ENCODE results near the gene TAL1. TPM values are rescaled to one million over a fixed set of nuclear protein-coding genes. Genes with fewer than 3 reads are reported as not detected.

TAL1 gene
- total RNA-seq, 2 experiments from 2014 or later: not detected

DNA sequence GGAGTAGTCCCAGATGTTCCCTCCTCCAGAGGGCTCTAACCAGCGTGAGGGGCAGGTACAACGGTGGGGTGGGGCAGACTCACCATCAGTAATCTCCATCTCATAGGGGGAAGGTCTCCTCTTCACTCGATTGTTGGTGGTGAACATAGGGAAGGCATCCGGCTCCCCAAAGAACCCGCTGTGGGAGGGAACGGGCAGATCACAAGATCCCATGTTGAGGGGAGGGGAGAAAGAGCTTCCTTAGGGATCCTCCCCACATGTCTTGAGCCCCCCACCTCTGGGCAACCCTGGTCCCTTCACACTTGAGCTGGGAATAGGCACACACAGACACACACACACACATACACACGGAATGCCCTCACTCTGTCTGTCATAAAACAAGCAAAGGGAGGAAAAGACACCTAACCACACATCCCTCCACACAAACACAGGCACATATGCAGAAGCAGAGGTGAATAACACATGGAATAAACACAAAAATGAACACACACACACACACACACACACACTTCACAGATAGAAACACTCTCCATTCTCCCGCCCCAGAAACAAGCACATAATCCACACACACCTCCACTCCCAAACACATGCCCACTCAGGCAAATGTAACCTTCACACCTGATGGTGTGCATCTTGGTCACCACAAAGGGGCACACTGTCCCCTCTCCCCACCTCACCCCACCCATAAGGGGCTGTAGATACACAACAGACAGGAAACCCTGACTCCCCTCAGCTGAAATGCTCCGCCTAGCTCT, 7.9 kb downstream of the TAL1 start:
- TF ChIP-seq, protein P1, sequence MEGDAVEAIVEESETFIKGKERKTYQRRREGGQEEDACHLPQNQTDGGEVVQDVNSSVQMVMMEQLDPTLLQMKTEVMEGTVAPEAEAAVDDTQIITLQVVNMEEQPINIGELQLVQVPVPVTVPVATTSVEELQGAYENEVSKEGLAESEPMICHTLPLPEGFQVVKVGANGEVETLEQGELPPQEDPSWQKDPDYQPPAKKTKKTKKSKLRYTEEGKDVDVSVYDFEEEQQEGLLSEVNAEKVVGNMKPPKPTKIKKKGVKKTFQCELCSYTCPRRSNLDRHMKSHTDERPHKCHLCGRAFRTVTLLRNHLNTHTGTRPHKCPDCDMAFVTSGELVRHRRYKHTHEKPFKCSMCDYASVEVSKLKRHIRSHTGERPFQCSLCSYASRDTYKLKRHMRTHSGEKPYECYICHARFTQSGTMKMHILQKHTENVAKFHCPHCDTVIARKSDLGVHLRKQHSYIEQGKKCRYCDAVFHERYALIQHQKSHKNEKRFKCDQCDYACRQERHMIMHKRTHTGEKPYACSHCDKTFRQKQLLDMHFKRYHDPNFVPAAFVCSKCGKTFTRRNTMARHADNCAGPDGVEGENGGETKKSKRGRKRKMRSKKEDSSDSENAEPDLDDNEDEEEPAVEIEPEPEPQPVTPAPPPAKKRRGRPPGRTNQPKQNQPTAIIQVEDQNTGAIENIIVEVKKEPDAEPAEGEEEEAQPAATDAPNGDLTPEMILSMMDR (IDR thresholded peaks at IDR 0.05): no peak
- DNase-seq: no peak
- no peak for ATAC-seq
- ChIA-PET POLR2A (no interaction called here), CTCF (interaction anchor here (0.9 kb wide), 1 partner anchor 31 kb away, joined by 3 read pairs; no protein-coding TSS in a partner anchor)
- no peaks in the 10 kb centered on the region for H3K4me1 Mint-ChIP-seq (ENCODE audit: low read depth)
- H3K27me3 Mint-ChIP-seq: peaks cover 36% of the 10 kb centered on the region
- no peak overlapping the region for H3K27ac Mint-ChIP-seq
- H3K36me3 Mint-ChIP-seq (ENCODE audit: low read depth): no peaks in the 10 kb centered on the region
- no peaks in the 10 kb centered on the region for H3K9me3 Mint-ChIP-seq
- no peak overlapping the region for H3K4me3 Mint-ChIP-seq
- intact Hi-C loops (cut with micrococcal nuclease): no loop called here

DNA sequence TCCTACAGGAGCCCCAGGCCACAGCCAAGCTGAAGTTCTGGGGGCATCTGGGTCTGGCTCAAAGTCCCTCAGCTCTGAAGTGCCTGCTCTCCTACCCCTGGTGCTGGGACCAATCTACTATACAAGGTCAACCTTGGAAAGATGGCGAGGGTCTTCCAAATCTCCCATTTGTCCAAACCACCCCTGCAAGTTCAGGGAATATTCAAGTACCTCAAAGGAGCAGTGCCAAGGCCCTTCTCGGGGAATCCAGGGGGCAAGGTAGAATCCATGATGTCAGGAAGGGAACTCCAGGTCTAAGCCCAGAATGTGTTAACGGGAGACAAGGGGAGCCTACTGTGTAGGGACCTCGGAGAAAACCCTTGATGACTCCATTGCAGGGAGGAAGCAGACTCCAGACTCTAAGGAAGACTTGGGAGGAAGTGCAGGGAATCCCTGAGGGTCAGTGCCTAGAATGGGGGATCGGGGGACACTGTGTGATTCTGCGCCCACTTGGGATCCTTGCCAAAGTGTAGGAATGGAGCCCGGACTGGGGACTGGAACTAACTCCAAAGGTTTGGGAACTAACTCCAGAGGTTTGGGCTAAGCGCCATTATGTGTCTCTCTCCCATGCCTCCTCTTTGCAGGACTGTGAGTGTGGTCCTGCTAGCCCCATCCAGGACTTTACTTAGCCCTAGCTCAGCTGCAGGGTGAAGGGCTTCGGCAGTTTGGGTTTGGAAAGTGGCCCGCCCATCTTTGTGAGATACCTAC, 8.7 kb downstream of the TAL1 start:
- intact Hi-C loops (cut with micrococcal nuclease): no loop called here
- TF ChIP-seq, protein P1 (IDR thresholded peaks at IDR 0.05): no peak
- no peak for DNase-seq
- Mint-ChIP-seq H3K4me3 (no peak overlapping the region), H3K27me3 (peaks cover 29% of the 10 kb centered on the region), H3K4me1 (ENCODE audit: low read depth) (no peaks in the 10 kb centered on the region), H3K27ac (no peak overlapping the region), H3K36me3 (ENCODE audit: low read depth) (no peaks in the 10 kb centered on the region), H3K9me3 (no peaks in the 10 kb centered on the region)
- CTCF ChIA-PET: interaction anchor here (0.9 kb wide), 1 partner anchor 31 kb away, joined by 3 read pairs; no protein-coding TSS in a partner anchor
- POLR2A ChIA-PET: no interaction called here
- ATAC-seq: no peak

DNA sequence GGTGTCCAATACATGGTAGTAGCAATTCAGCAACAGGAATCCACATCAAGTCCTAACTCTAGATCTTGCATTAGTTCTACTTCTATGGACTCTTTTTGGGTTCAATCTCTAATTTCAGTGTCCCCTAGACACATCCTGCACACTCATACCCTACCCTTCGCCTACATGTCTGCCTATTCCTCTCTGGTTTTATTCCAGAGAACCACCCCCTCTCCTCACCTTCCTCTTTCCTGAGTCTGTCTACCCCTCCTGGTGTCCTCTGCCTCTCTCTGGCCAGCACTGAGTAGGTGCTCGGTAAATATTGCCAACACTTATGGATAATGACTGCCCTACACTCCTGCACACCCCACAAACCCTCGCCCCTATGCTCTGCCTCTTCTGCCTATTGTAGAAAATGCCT, 9.5 kb downstream of the TAL1 start:
- intact Hi-C loops (cut with micrococcal nuclease): no loop called here
- TF ChIP-seq, protein P1 (IDR thresholded peaks at IDR 0.05): no peak
- CTCF ChIA-PET: no interaction called here
- H3K27ac Mint-ChIP-seq: no peak overlapping the region
- H3K27me3 Mint-ChIP-seq: peaks cover 20% of the 10 kb centered on the region
- H3K36me3 Mint-ChIP-seq (ENCODE audit: low read depth): no peaks in the 10 kb centered on the region
- no peaks in the 10 kb centered on the region for H3K4me1 Mint-ChIP-seq (ENCODE audit: low read depth)
- POLR2A ChIA-PET: no interaction called here
- no peak overlapping the region for H3K4me3 Mint-ChIP-seq
- ATAC-seq (no peak), DNase-seq (no peak)
- H3K9me3 Mint-ChIP-seq: no peaks in the 10 kb centered on the region

DNA sequence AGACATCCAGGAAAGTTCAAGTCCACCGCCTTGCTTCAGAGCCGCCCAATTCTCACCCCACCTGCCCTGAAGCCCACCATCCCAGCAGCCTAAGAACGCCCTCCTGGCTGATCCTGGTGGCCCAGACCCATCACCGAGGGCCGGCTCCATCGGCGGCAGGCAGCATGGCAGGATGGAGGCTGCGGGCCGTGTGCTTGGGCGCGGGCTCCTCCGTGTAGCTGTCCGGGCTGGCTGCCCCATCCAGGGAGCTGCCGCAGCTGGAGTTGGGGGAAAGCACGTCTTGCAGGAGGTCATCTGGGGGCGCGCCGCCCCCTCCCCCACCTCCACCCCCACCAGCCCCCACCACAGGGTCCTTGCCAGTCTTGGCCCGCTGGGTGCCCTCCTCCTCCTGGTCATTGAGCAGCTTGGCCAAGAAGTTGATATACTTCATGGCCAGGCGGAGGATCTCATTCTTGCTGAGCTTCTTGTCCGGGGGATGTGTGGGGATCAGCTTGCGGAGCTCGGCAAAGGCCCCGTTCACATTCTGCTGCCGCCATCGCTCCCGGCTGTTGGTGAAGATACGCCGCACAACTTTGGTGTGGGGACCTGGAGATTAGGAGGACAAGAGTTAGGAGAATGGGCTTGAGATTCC, 12.3 kb downstream of the TAL1 start:
- POLR2A ChIA-PET: no interaction called here
- H3K4me1 Mint-ChIP-seq (ENCODE audit: low read depth): no peaks in the 10 kb centered on the region
- intact Hi-C loops (cut with micrococcal nuclease): no loop called here

More for the DNA sequence above, 12.3 kb downstream of the TAL1 start:
- no peak for ATAC-seq
- Mint-ChIP-seq H3K36me3 (ENCODE audit: low read depth) (no peaks in the 10 kb centered on the region), H3K27ac (no peak overlapping the region), H3K27me3 (peaks cover 7% of the 10 kb centered on the region), H3K9me3 (no peaks in the 10 kb centered on the region), H3K4me3 (no peak overlapping the region)
- DNase-seq: no peak
- TF ChIP-seq, protein P1 (IDR thresholded peaks at IDR 0.05): no peak
- CTCF ChIA-PET: interaction anchor here (2.4 kb wide), 1 partner anchor 27 kb away, joined by 10 read pairs; no protein-coding TSS in a partner anchor

Measured in activated CD8-positive, alpha-beta T cell treated with anti-CD3 and anti-CD28 coated beads for 36 hours (primary cell).